Glutamatergic neuron (in vitro differentiated cells): ENCODE results near the gene HMX2. TPM values are rescaled to one million over a fixed set of nuclear protein-coding genes. Genes with fewer than 3 reads are reported as not detected.

Experiments used
- DNase-seq: peaks from one replicate; pipeline ENCODE4 v3.0.0; 2022
- H3K27ac Mint-ChIP-seq: one replicate; pipeline ENCODE4 v1.8.0; 2020; ENCODE audit warnings: mild to moderate bottlenecking, mixed read lengths, inconsistent platforms; ENCODE audit not compliant: unreplicated experiment
- H3K27me3 Mint-ChIP-seq: one replicate; pipeline ENCODE4 v1.8.0; 2020; ENCODE audit warnings: mild to moderate bottlenecking, moderate library complexity, mixed read lengths, inconsistent platforms; ENCODE audit not compliant: unreplicated experiment
- H3K36me3 Mint-ChIP-seq: one replicate; pipeline ENCODE4 v1.8.0; 2020; ENCODE audit warnings: mild to moderate bottlenecking, mixed read lengths, inconsistent platforms; ENCODE audit not compliant: unreplicated experiment
- H3K4me1 Mint-ChIP-seq: one replicate; pipeline ENCODE4 v1.8.0; 2020; ENCODE audit warnings: mild to moderate bottlenecking, low read depth, mixed read lengths, inconsistent platforms; ENCODE audit not compliant: unreplicated experiment
- H3K4me3 Mint-ChIP-seq: one replicate; pipeline ENCODE4 v1.8.0; 2020; ENCODE audit warnings: mild to moderate bottlenecking, mixed read lengths, inconsistent platforms; ENCODE audit not compliant: unreplicated experiment
- H3K9me3 Mint-ChIP-seq: one replicate; pipeline ENCODE4 v1.8.0; 2020; ENCODE audit warnings: mild to moderate bottlenecking, moderate library complexity, mixed read lengths, inconsistent platforms; ENCODE audit not compliant: unreplicated experiment
- CTCF ChIP-seq: fragments of 200-600 bp; sonication (generic); IDR thresholded peaks from one replicate; pipeline ENCODE4 v1.5.0; 2021; ENCODE audit not compliant: partially characterized antibody, unreplicated experiment
- total RNA-seq: library from RNA; stranded (reverse); fragmentation: NEBNext Ultra II Directional; extraction: Animal tissue kit (Norgen Biotek cat#: 25700); gene quantifications from one replicate; pipeline ENCODE4 v1.2.1, GENCODE V29; 2021; ENCODE audit not compliant: unreplicated experiment

Gene HMX2
- total RNA-seq, 1 donor from 2014 or later = not detected

GRCh38 chr10:123191886-123192285 lies 44.0 kb downstream of the HMX2 start:
- Mint-ChIP-seq H3K4me3 (no peak overlapping the region), H3K27ac (no peak overlapping the region), H3K4me1 (no peaks in the 10 kb centered on the region), H3K9me3 (no peaks in the 10 kb centered on the region), H3K27me3 (no peaks in the 10 kb centered on the region), H3K36me3 (no peaks in the 10 kb centered on the region)
- TF ChIP-seq CTCF = no peak
- no peak for DNase-seq

GRCh38 chr10:123194056-123194455 lies 46.1 kb downstream of the HMX2 start:
- no peak for DNase-seq
- Mint-ChIP-seq H3K4me3 (no peak overlapping the region), H3K9me3 (no peaks in the 10 kb centered on the region), H3K27me3 (no peaks in the 10 kb centered on the region), H3K36me3 (no peaks in the 10 kb centered on the region), H3K4me1 (no peaks in the 10 kb centered on the region), H3K27ac (no peak overlapping the region)
- no peak for TF ChIP-seq CTCF

Other genes with a start within 250 kb of the HMX2 start
- gene FAM24A, start 237.5 kb upstream of the HMX2 start, total RNA-seq = not detected
- gene C10orf88, start 193.9 kb upstream of the HMX2 start, total RNA-seq = 14.0 TPM
- 3.8 TPM for gene PSTK, start 167.7 kb upstream of the HMX2 start, total RNA-seq
- gene IKZF5, start 139.3 kb upstream of the HMX2 start, total RNA-seq = 9.5 TPM
- gene ACADSB, start 139.1 kb upstream of the HMX2 start, total RNA-seq = 9.9 TPM
- not detected for gene HMX3, start 12.2 kb upstream of the HMX2 start, total RNA-seq
- 81.1 TPM for gene BUB3, start 6.3 kb downstream of the HMX2 start, total RNA-seq